Measurements from ENCODE around the gene LSP1.
"Not testable (repeated sequence)": the region's sequence is repeated elsewhere in the genome, so short reads cannot be mapped to it uniquely, and the experiment has no call there.

Gene LSP1

DNA sequence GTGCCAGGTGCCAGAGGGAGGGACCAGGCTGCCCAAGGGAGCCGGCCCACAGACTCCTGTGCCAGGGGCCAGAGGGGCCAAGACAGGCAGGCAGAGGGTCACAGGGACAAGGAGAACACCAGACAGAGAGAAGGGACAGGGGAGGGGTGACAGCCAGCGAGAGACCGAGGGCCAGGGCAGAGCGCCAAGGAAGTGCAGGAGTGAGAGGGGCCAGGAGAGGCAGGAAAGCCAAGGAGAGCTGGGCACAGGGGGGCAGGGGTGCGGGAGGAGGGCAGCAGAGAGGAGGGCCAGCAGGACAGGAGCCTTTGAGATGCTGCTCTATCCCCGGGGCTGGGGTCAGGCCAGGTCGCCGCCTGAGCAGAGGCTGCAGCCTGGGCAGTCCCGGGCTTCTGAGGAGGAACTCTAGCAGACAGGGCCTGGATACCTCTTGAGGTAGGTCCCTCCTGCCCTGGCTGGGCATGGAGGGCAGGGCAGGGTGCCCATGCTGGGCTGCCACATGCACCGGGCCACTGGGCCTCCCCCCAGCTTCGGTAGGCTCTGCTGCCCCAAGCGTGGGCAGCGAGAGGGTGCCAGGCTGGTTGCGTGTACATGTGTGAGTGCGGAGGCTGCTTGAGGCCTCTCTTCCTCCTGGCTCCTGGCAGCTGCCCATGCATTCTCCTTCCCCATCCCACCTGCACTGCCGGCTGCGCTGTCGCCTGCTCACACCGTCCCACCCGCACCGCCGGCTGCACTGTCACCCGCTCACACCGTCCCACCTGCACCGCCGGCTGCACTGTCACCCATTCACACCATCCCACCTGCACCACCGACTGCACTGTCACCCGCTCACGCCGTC is 12.2 kb downstream of the LSP1 start:
- no peak for DNase-seq (ENCODE audit: low spot score)

DNA sequence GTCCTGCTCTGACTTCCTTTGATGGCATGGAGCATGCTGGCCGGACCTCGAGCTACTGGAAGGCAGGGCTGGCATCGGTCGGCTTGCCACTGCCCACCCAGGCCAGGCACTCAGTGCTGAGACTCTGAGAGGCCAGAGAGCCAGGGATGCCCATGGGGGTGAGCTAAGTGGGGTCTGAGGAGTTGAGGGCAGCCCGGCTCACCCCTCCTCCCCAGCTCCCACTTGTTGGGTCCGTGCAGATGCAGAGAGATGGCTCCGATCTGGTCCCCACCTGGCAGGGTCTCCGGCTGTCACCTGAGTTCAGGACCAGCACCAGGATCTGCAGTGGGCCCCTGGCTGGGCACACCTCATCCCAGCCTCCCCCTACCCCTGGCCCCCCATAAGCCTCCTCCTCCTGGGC is 13.3 kb downstream of the LSP1 start:
- no peak for DNase-seq (ENCODE audit: low spot score)

DNA sequence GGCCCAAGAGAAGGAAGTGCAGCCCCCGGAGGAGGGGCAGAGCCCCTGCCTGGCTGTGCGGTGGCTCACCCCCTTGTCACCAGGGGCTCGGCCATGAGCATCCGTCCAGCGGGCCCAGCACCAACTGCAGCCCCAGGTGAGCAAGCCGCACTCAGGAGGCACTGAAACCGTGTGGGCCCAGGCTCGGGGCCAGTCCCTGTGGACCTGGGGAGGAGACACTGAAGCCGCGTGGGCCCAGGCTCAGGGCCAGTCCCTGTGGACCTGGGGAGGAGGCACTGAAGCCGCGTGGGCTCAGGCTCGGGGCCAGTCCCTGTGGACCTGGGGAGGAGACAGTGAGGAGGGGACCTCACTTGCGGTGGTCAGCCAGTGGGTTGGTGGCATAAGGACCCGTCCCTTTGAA is 13.9 kb downstream of the LSP1 start:
- DNase-seq (ENCODE audit: low spot score), result no peak

DNA sequence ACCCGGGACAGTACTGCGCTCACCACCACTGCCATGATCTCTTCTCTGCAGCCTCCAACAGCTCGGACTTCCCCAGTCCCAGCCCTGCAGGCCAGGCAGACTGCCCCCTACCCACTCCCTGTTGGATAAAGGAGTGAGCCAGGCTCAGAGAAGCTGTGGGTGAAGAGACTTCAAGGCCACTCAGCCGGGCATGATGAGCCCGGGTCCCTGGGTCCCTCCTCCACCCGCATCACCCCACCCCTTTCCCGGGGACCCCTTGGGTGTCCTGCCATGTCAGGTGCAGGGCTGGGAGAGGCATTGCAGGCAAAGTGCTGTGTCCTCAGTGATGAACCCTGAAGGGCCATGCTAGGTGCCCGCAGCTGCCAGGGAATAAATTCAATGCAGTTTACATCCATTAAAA is 14.5 kb downstream of the LSP1 start:
- DNase-seq (ENCODE audit: low spot score), result no peak

DNA sequence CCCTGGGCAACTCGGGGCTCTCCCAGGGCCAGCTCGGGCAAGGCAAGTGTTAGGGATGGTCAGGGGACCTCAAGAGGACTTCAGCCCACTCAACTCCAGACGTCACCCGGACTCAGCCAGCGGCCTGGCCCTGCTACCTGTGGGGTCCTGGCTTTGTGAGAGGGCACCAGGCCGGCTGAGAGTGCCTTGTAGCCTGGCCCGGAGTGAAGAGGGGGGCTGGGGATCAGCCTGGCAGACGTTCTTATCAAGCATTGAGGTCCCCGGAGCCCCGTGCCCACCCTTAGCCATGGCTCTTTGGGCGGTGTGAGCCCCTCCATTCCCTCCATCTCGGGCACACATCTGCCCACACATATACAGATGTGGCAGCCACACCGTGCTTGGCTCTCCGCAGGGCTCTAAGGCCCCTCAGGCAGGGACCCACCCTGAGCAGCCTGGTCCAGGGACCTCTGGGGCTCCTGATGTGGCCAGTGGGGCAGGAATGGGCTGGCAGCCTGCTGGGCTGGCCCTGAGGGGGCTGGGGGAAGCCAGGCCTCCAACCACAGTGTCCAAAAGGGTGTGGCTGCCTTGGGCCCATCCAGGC is 15.3 kb downstream of the LSP1 start:
- no peak for DNase-seq (ENCODE audit: low spot score)

DNA sequence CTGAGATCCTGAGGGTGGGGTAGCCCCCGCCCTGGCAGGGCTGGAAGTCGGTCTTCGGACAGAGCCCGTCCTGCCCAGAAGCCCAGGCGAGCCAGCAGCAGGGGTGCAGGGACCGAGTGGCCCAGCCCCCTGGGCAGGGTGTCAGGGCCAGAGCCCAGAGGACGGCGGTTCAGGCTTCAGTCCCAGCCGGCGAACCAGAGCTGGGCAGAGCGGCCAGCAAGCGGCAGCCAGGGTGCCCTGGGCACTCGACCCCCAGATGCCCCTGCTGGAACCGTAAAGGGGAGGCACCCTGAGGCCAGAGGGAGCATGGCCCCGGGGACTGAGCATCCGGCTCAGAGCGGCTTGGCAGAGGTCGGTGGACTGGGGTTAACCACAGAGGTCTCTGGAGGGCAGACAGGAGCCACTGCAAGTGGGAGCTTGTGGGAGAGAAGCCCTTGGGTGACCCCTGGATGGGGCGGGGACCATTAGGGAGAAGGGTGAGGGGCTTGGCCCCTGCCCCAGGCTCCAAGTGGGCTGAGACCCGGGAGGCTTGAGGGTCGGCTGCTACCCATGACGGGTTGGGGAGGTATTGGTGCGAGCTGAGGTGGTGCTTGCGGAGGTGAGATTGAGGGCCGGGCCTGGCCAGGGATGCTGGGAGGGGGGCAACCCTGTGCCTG is 15.9 kb downstream of the LSP1 start:
- no peak for DNase-seq (ENCODE audit: low spot score)

DNA sequence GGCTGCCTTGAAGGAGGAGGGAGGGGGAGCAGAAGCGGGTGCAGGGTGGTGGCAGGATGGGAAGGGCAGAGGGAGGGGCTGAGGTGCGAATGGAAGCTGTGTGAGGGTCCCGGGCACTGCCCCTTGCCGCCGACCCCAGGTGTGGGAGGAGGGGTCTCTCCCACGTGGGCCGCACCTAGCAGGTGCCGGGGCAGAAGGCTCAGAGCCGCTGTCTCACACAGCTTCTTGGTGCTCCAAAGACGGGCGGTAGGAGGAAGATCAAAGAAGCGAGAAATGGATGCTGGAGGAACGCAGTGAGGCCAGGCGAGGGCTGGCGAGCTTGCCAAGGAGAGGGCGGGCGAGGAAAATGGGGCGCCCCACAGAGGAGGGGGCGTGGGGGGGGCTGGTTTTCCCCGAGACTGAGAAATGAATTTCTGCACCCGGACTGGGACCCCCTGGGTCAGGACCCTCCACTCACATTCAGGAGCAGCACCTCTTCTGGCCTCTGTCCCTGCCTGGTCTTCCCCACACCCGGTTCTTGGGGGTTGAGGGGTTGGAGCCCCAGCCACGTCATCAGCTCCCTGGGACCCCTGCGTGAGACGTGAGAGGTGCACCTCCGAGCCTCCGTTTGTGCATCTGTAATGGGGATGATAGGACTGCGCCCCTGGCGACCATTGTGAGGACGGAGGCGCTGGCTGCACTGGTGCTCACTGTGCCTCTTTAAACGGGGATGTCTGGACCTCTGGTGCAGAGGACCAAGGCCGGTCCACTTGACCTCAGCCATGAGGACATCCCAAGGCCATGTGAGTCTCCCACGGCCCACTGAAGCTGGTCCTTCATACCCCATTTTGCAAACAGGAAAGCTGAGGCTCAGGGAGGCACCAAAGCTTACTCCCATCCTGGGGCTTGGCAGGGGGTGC is 16.8 kb downstream of the LSP1 start:
- DNase-seq (ENCODE audit: low spot score), result no peak

DNA sequence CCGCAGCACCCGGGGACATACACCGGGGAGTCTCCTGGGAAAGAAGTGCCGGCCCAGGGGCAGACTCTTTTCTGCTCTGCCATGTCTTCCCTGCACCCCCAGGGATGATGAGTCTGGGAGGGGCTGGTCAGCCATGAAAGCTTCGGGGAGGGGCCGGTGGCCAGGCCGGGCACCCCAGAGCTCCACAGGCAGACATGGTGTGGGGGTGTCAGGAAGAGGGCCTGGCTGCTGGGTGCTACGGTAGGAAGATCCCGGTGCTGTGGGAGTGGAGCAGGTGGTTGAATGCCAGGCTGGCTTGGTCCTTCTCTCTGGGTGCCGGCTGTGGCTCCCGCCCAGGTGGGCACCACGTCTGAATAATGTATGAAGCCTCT is 17.4 kb downstream of the LSP1 start:
- DNase-seq (ENCODE audit: low spot score), result no peak

DNA sequence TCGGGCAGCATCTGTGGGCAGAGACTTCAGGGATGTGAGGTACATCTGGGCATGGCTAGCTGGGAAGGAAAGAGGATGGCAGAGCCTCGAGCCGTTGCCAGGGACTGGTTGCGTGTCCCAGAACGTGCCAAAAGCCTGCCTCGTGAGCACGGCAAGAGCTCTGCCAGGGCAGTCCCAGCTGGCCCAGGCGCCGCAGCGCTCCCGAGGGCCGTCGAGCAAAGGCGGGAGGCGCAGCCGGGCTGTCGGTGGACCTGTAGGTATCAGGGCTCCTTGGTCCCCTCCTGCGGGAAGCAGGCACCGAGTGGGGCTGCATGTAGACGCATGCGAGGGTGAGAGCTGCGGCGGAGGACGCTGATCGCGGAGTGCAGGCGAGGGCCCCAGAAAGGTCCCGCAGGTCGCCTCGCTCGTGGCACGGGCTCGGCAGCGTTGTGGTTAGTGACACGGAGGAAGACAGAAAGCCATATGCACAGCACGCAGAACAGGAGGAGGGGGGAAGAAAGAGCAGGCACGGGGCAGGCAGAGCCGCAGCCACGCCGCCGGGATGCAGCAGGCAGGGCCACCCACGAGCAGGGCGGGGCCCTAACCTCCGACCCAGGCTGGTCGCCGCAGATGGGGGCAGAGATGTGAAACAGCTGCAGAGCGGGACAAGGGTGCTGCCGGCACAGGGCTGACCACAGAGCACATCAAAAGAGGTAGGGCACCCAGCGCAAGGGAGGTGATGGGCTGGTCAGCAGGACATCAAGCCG is 18.0 kb downstream of the LSP1 start:
- DNase-seq (ENCODE audit: low spot score), result no peak

DNA sequence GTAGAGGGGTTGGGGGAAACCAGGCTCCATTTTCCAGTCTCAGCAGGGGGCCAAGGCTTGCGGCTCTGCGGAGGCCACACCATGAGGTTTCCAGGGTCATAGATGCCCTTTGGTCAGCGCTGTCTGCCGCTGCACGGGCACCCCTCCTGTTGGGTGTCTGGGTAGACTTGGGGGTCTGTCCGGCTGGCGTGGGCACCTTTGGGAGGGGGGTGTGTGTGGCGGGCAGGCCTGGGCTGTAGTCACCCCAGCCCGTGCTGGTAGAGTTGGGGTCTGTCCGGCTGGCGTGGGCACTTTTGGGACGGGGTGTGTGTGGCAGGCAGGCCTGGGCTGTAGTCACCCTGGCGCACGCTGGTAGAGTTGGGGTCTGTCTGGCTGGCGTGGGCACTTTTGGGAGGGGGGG is 18.6 kb downstream of the LSP1 start:
- DNase-seq (ENCODE audit: low spot score), result no peak

DNA sequence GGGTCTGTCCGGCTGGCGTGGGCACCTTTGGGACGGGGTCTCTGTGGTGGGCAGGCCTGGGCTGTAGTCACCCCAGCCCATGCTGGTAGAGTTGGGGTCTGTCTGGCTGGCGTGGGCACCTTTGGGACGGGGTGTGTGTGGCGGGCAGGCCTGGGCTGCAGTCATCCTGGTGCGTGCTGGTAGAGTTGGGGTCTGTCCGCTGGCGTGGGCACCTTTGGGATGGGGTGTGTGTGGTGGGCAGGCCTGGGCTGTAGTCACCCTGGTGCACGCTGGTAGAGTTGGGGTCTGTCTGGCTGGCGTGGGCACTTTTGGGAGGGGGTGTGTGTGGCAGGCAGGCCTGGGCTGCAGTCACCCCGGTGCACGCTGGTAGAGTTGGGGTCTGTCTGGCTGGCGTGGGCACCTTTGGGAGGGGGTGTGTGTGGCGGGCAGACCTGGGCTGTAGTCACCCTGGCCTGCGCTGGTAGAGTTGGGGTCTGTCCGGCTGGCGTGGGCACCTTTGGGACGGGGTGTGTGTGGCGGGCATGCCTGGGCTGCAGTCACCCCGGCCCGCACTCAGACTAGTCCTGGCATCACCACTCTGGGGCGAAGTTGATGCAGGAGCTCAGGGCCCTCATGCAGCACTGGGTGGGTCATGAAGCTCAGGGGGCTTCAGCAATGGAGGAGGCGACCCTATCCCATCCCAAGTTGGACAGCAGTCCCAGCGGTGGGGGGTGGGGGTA is 19.5 kb downstream of the LSP1 start:
- DNase-seq (ENCODE audit: low spot score), result no peak

DNA sequence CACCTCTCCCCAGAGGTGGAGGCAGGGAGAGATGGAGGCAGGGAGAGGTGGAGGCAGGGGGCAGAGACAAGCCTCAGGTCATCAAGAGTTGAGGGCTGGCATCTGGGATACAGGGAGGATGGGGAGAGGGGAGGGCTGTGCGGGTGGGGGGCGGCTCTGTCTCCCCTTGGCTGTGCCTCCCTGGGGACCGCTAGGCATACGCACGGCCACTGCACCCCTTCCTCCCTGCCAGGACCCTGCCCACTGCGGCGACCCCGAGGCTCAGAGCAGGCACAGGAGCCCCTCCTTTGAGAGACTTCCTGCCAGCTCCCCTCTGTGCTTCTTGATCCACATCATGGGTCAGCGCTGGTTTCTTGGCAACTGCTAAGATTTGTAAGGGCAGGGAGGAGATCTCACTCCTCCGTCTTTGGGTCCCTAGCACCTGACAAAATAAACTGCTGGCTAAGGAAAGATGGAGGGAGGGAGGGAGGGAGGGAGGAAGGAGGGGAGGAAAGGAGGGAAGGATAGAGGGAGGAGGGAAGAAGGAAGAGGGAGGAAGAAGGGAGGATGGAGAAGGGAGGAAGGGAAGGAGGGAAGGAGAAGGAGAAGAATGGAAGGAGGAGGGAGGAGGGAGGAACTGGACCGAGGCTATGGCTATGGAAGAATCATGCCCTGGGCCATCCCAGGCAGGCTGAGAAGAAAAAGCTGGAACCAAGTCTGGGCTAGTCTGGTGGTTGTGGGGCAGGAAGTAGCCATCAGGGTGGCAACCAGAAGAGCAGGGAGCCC is 20.3 kb downstream of the LSP1 start:
- no peak for DNase-seq (ENCODE audit: low spot score)

DNA sequence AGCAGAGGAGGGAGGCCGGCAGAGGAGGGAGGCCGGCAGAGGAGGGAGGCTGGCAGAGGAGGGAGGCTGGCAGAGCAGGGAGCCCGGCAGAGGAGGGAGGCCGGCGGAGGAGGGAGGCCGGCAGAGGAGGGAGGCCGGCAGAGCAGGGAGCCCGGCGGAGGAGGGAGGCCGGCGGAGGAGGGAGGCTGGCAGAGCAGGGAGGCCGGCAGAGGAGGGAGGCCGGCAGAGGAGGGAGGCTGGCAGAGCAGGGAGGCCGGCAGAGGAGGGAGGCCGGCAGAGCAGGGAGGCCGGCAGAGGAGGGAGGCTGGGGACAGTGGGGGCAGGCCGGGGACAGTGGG is 20.9 kb downstream of the LSP1 start:
- not testable (repeated sequence) for DNase-seq (ENCODE audit: low spot score)

DNA sequence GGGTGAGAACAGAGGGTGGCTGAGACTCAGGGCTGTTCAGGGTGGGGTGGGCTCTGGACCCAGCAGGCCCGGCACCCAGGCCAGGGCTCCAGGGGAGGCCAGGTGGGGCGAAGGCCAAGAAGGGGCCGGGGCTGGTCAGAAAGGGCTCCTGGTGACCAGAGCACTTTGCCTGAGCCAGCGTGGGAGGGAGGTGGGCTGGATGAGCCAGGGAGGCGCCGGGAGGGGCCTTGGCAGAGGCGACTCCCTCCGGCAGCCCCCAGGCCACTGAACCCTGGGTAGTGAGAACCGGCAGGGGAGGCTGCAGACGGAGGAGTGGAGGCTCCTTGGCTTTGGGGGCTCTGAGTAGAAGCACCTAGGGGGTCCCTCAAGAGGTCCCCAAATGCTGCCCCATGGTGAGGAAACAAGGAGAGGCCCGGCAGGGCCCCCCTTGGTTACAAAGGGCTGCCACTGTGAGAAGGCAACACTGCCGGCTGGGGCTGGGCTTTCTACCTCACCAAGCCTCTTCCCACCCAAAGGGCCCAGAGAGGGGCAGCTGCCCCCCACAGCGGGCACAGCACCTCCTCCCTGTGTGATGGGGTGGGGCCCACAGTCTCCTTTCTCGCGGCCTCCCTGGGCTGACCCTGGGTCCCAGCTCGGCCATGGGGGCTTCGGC is 21.7 kb downstream of the LSP1 start:
- not testable (repeated sequence) for DNase-seq (ENCODE audit: low spot score)

DNA sequence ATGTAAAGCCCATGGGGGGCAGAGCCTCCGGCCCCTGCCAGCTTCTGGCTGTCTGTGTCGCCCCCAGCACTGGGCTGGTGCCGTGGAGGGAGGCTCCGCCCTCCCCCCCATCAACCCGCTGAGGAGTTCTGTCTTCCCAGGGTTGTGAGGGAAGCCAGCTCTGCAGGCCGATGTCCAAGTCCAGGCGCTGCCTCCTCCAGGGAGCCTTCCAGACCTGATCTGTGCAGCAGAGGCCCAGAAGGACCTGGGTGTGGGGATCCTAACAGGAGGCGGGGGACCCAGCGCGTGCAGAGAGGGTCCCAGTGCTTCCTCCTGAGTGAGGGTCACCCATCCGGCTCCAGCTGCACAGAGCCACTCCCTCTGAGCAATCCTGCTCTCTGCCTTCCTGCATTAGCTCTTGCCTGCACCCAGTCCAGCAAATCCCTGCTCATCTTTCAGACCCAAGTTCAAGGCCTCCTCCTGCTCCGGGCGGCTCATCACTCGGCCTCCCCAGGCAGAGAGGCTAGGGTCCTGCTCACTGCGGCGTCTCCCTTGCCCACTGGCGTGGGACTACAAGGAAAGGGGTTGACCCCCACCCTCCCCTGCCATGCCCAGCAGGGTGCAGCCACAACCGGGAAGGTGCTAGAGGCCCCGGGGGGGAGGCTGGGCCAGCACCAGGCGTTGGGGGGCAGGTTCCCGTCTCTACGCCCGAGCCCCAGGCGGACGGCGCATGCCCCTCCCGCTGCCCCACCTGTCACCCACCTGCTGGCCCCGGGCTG is 22.4 kb downstream of the LSP1 start:
- no peak for DNase-seq (ENCODE audit: low spot score)

DNA sequence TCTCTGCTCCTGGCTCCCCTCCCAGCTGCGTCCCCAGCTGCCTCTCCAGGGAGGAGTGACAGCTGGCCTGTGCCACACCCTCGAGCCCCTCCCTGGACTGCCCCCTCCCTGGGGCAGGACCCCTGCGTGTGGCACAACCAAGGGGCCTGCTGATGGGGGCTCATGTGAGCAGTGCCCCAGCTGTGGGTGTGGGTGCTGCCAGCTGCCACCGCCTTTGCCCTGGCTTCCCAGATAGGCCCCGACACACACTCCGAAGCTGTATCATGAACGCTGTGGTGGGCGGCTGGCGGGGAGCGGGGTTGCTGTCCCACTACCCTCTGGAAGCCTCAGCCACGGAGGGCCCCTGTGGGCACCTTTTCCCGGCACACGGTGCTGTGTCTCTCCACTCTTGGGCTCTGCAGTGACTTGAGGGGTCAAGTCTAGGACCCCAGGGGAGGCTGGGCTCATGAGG is 23.0 kb downstream of the LSP1 start:
- DNase-seq (ENCODE audit: low spot score), result not testable (repeated sequence)

DNA sequence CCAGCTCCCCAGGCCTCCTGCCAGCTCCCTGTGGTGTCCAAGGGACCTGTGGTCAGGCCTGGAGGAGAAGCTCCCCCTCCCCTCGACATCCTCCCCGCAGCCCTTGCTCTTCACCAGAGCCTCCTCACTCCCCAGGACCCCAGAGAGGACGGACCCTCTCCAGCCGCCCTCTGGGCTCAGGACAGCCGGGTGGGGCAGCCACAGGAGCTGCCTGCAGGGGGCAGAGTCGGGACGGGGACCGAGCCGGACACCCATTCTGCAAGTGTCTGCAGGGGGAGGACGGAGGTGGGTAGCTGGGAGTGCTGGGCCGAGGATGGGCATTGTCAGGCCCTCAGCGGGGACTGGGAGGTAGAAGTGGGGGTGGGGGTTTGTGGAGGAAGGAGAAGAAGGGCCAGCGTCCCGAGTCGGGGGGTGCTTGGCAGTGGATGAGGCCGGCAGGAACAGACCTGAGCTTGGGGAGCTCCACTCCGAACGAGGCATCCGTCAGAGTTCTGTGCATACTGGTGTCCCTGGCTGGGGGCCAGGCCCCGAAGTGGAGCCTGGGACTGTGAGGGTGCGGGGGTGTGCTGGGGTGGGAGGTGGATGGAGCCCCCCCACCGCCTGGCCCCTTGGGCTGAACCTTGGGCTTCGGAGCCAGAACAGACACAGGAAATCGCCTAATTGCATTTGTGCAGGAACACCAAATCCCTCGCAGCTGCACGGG is 23.6 kb downstream of the LSP1 start:
- peak; percentile 73 for DNase-seq (ENCODE audit: low spot score)
